Thyroid gland (tissue), 4 donors: ENCODE data around the gene HOXC9. TPM values are rescaled to one million over a fixed set of nuclear protein-coding genes. Genes with fewer than 3 reads are reported as not detected.

Experiments used
- DNase-seq, 2 donors: peaks; one replicate each; pipeline ENCODE4 v3.0.0-alpha.2; 2019
- H3K27ac ChIP-seq, 3 donors: fragments of 200-600 bp; sonication (generic); 1 replicate in 2 of 3; 2 replicates in 1 of 3; pipeline ENCODE4 v1.5.1; 2016 to 2019; ENCODE audit warnings: mild to moderate bottlenecking in 1 of 3, moderate library complexity in 1 of 3
- H3K27me3 ChIP-seq: fragments of 200-600 bp; sonication (generic); one replicate; pipeline ENCODE4 v1.5.1; 2019
- H3K36me3 ChIP-seq, 2 donors: fragments of 200-600 bp; sonication (generic); one replicate each; pipeline ENCODE4 v1.5.1; 2016 to 2019
- H3K4me1 ChIP-seq, 2 donors: fragments of 200-600 bp; sonication (generic); one replicate each; pipeline ENCODE4 v1.5.1; 2017 to 2019
- H3K4me3 ChIP-seq, 3 donors: fragments of 200-600 bp; sonication (generic); replicated peaks in 1 of 3; 1 replicate in 2 of 3; 2 replicates in 1 of 3; pipeline ENCODE4 v1.5.1; 2016; ENCODE audit warnings: mild to moderate bottlenecking in 1 of 3
- H3K9me3 ChIP-seq: fragments of 200-600 bp; sonication (generic); one replicate; pipeline ENCODE4 v1.5.1; 2017
- CTCF ChIP-seq, 6 experiments: fragments of 200-600 bp in 3 of 6; fragments of 450-650 bp in 3 of 6; sonication (generic) in 3 of 6; IDR thresholded peaks; one replicate each; pipeline ENCODE4 v1.5.1; 2016 to 2019; ENCODE audit warnings: antibody characterized with exemption in 6 of 6, mild to moderate bottlenecking in 2 of 6, inconsistent platforms in 1 of 6, moderate library complexity in 1 of 6
- POLR2A ChIP-seq, 2 donors: fragments of 450-650 bp; IDR thresholded peaks; one replicate each; pipeline ENCODE4 v1.6.1; 2017; ENCODE audit warnings: antibody characterized with exemption in 2 of 2, mild to moderate bottlenecking in 2 of 2, moderate library complexity in 1 of 2
- WGBS, 2 donors: methylation state at CpG; one replicate each; pipeline ENCODE4 v1.1.5; 2017; 5-methylcytosine and 5-hydroxymethylcytosine counted together
- intact Hi-C: fragments of 100-400 bp; cut with DNase I; formaldehyde crosslinking; loops from one replicate; pipeline ENCODE4 v1.15.1; 2023
- total RNA-seq, 4 donors: library from RNA; depleted of rRNA; stranded (reverse); fragments of >200 nt; gene quantifications; one replicate each; pipeline ENCODE4 v1.2.3, GENCODE V29; 2016

HOXC9 gene
- total RNA-seq, 4 donors from 2014 or later: 0.22 to 0.27 TPM; not detected in 2

GRCh38 chr12:53958128-53958527, 41.8 kb upstream of the HOXC9 start:
- H3K27me3 ChIP-seq: peaks cover 88% of the 10 kb centered on the region
- DNase-seq: no peak
- no peaks in the 10 kb centered on the region for H3K9me3 ChIP-seq
- intact Hi-C loops: no loop called here
- H3K4me3 ChIP-seq: no peak overlapping the region
- WGBS, 2 donors: 11 to 24% methylated on average over 3 of the region's 3 CpGs
- no peak for TF ChIP-seq CTCF (IDR thresholded peaks at IDR 0.05)
- TF ChIP-seq POLR2A (IDR thresholded peaks at IDR 0.05): no peak
- H3K36me3 ChIP-seq: no peaks in the 10 kb centered on the region
- H3K4me1 ChIP-seq: peaks cover 1 to 17% of the 10 kb centered on the region in 2 donors
- no peak overlapping the region for H3K27ac ChIP-seq

GRCh38 chr12:53959314-53959713, 40.6 kb upstream of the HOXC9 start:
- intact Hi-C loops: no loop called here
- DNase-seq: no peak
- Histone ChIP-seq H3K9me3 (no peaks in the 10 kb centered on the region), H3K4me1 (peaks cover 0 to 21% of the 10 kb centered on the region in 2 donors), H3K4me3 (no peak overlapping the region), H3K27ac (no peak overlapping the region), H3K27me3 (peaks cover 86% of the 10 kb centered on the region), H3K36me3 (no peaks in the 10 kb centered on the region)
- 11% methylated on average over 4 of the region's 4 CpGs for WGBS, 2 donors
- TF ChIP-seq CTCF (IDR thresholded peaks at IDR 0.05): no peak
- TF ChIP-seq POLR2A (IDR thresholded peaks at IDR 0.05): no peak

- WGBS, 2 donors: 11 to 20% methylated on average over 23 to 26 of the region's 39 CpGs
- Histone ChIP-seq H3K36me3 (no peaks in the 10 kb centered on the region), H3K27me3 (peaks cover 85% of the 10 kb centered on the region), H3K9me3 (no peaks in the 10 kb centered on the region), H3K4me3 (no peak overlapping the region), H3K27ac (no peak overlapping the region), H3K4me1 (peaks cover 0 to 14% of the 10 kb centered on the region in 2 donors)
- intact Hi-C loops: no loop called here
- no peak for DNase-seq
- TF ChIP-seq POLR2A (IDR thresholded peaks at IDR 0.05) (no peak), CTCF (IDR thresholded peaks at IDR 0.05) (no peak)
Measured at GRCh38 chr12:53960187-53961024, 39.6 kb upstream of the HOXC9 start.

GRCh38 chr12:53961025-53961761, 38.8 kb upstream of the HOXC9 start:
- peaks cover 87% of the 10 kb centered on the region for H3K27me3 ChIP-seq
- TF ChIP-seq CTCF (IDR thresholded peaks at IDR 0.05) (no peak), POLR2A (IDR thresholded peaks at IDR 0.05) (no peak)
- H3K36me3 ChIP-seq: no peaks in the 10 kb centered on the region
- no peak overlapping the region for H3K27ac ChIP-seq
- H3K4me3 ChIP-seq: no peak overlapping the region
- WGBS, 2 donors: 4% methylated on average over 23 of the region's 72 CpGs; no CpG with 5 or more reads in 1 of the 2 donors
- intact Hi-C loops: no loop called here
- H3K9me3 ChIP-seq: no peaks in the 10 kb centered on the region
- DNase-seq: no peak
- peaks cover 0 to 14% of the 10 kb centered on the region in 2 donors for H3K4me1 ChIP-seq

- no peaks in the 10 kb centered on the region for H3K36me3 ChIP-seq
- intact Hi-C loops: no loop called here
- WGBS, 2 donors: 24 to 32% methylated on average over 7 of the region's 7 CpGs
Measured at GRCh38 chr12:53963005-53963404, 37.0 kb upstream of the HOXC9 start.

More at GRCh38 chr12:53963005-53963404, 37.0 kb upstream of the HOXC9 start:
- no peak overlapping the region for H3K27ac ChIP-seq
- H3K9me3 ChIP-seq: no peaks in the 10 kb centered on the region
- peaks cover 0 to 18% of the 10 kb centered on the region in 2 donors for H3K4me1 ChIP-seq
- no peak for DNase-seq
- H3K4me3 ChIP-seq: no peak overlapping the region
- H3K27me3 ChIP-seq: peaks cover 78% of the 10 kb centered on the region
- TF ChIP-seq POLR2A (IDR thresholded peaks at IDR 0.05) (no peak), CTCF (IDR thresholded peaks at IDR 0.05) (no peak)
